ENCODE data around the gene E2F3. TPM values are rescaled to one million over a fixed set of nuclear protein-coding genes. Genes with fewer than 3 reads are reported as not detected.
"Not testable (repeated sequence)": the region's sequence is repeated elsewhere in the genome, so short reads cannot be mapped to it uniquely, and the experiment has no call there.

Gene E2F3
- total RNA-seq, 1 donor from 2014 or later = 4.0 TPM

DNA sequence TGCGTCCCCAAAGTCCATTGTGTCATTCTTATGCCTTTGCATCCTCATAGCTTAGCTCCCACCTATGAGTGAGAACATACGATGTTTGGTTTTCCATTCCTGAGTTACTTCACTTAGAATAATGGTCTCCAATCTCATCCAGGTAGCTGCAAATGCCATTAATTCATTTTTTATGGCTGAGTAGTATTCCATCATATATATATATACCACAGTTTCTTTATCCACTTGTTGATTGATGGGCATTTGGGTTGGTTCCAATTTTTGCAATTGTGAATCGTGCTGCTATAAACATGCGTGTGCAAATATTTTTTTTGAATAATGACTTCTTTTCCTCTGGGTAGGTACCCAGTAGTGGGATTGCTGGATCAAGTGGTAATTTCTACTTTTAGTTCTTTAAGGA is 63.9 kb downstream of the E2F3 start:
- DNase-seq (ENCODE audit: low read depth in 2 of 2) = not testable (repeated sequence)

GRCh38 chr6:20467437-20467836 is 65.8 kb downstream of the E2F3 start:
- no peak for DNase-seq (ENCODE audit: low read depth in 2 of 2)

- no peak for DNase-seq (ENCODE audit: low read depth in 2 of 2)
Measured at GRCh38 chr6:20468209-20468608, 66.5 kb downstream of the E2F3 start.

- no peak for DNase-seq (ENCODE audit: low read depth in 2 of 2)
Measured at GRCh38 chr6:20472748-20473147, 71.1 kb downstream of the E2F3 start.

- no peak for DNase-seq (ENCODE audit: low read depth in 2 of 2)
Measured at GRCh38 chr6:20473518-20473917, 71.8 kb downstream of the E2F3 start.

DNA sequence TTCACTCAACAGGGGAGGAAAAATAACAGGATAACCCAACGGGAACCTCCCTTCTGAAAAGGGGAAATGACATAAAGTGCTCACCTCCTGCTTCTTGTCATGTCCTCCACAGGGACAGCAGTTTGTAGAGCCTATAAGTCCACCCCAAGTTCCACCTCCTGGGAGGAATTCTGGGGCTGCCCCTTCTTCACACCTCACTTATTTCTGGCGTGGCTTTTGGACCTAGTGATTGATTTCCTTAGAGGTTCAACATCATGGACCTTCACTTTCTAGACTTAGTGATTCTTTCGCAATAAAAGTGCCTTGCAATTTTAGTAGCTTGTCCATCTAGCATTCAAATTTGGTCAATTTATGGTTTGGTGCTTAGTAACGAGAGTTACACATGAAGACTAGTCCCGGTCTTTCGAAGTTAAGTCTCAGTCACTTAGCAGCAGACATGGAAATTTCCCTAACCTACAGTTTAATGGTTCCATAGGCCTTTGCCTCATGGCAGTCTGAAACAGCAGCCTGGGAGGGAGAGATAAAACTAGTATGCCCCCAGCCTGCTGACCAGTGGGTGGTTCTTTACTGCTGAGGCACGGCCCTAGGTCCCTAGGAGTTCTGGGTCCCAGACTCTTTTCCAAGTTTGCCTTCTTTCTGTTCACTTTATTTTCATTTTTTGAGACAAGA is 73.3 kb downstream of the E2F3 start:
- DNase-seq (ENCODE audit: low read depth in 2 of 2) = no peak

DNA sequence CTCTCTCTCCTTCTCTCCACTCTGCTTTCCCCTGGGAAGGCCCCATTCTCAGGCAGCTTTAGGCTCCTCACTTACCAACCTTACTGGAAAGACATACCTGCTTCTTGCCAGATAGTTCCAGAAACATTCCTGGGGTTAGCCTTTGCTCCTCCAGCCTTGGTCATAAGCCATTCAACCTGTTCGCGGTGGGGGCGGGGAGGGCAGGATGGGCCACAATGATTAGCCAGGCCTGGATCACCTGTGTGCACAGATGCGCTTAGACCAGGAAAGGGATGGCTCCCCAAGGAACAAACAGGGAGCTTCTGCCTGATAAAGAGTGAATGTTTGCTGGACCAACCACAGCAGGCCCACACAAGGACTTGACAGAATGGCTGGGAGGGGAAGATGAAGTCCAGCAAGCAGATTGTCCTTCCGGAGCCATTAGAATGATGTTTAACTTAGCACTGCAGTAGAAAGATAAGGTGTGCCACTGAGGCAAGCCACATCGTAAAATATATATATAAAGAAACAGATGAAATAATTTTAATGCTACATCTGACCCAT is 74.9 kb downstream of the E2F3 start:
- no peak for DNase-seq (ENCODE audit: low read depth in 2 of 2)

GRCh38 chr6:20477485-20477884 is 75.8 kb downstream of the E2F3 start:
- DNase-seq (ENCODE audit: low read depth in 2 of 2) = no peak

- DNase-seq (ENCODE audit: low read depth in 2 of 2) = peak in 1 of 2 donors; percentile 20
Measured at GRCh38 chr6:20479060-20479459, 77.4 kb downstream of the E2F3 start.

DNA sequence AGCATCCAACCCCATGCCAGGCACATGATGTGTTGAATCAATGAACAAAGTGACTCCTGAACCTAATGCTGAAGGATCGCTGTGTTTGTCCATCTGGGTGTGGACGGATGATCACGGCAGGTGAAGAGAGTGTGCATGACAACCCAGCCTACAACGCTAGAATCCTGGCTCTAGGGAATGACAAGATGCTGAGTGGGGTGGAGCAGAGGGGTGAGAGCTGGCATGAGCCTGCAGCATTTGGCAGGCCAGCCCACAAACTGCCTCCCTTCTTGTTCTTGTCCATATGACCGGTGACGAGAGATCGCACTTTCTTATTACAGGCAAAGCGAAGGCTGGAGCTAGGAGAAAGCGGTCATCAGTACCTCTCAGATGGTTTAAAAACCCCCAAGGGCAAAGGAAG is 77.8 kb downstream of the E2F3 start:
- no peak for DNase-seq (ENCODE audit: low read depth in 2 of 2)

DNA sequence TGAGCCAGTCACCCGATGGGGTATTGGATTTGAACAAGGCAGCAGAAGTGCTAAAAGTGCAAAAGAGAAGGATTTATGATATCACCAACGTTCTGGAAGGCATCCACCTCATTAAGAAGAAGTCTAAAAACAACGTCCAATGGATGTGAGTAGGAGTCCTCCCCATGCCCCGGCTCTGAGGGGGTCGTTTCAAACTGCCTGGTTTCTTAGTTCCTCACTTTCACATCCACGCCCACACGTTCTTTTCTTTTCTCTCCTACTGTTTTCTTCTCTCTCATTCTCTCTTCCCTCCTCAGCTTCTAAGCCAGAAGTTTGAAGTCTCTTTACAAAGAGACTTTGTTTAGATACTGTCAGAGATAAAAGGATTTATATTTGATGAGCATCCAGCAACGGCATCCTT is 79.6 kb downstream of the E2F3 start:
- DNase-seq (ENCODE audit: low read depth in 2 of 2) = no peak

DNA sequence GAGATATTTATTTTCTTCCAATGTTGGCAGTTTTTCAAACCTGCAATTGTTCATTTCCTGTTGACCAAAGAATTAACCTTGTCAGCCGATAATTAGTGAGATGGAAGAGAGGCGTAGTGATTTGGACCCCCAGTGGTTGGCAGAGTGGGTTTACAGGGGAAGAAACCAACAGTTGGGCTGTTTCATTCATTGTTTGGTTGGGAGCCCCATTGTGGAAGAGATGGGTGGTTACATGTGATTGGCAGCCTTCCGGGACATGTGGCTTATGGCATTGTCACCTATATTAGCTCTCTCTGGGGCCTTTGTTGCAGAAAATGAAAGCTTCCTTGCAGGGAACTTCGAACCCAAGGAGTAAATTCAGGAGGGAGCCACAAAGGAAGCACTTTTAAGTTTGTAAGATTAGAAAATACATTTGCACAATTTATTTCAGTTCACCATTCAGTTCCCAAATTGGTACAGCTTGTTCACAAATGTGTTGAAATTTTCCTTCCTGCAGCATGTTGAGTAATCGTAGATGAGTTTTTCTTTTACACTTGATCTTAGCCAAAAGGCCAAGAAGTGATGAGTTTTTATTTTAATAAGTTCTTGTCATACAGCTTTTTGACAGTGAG is 82.3 kb downstream of the E2F3 start:
- no peak for DNase-seq (ENCODE audit: low read depth in 2 of 2)

DNA sequence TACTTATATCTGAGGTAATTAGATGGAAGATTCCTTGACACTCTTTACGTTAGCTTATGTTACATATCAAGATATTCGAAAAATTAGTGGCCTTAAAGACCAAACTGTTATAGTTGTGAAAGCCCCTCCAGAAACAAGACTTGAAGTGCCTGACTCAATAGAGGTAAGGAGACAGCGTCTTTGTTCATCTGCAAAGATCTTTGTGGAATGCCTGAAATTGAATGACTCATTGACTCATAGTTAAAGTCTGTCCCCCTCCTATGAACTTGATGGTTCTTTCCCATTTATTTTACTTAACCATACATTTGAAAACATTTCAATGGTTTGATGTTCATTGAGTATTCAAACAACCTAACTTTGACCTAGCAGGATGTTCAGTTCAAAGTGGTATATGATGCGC is 85.0 kb downstream of the E2F3 start:
- DNase-seq (ENCODE audit: low read depth in 2 of 2) = no peak

- peak in 1 of 2 donors; percentile 3 for DNase-seq (ENCODE audit: low read depth in 2 of 2)
Measured at GRCh38 chr6:20487669-20488375, 86.1 kb downstream of the E2F3 start.

- no peak for DNase-seq (ENCODE audit: low read depth in 2 of 2)
Measured at GRCh38 chr6:20490591-20490990, 88.9 kb downstream of the E2F3 start.

DNA sequence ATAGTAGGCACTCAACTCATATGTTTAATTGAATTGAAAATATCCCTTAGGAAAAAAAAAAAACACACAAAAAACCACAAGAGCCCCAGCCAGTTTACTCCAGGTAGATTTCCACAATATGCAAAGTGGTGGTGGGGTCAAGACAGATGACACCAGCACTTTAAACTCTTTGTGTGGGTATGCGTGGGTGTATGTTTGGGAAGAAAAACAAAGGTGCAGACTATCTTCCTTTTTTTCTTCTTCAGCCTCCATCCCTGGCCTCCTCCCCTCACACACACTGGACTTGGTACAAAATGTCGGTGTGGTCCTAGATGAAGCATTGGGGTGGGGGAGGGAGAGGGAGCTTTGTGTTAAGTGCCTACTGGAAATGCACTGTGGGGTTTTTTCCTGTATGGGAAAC is 90.4 kb downstream of the E2F3 start:
- DNase-seq (ENCODE audit: low read depth in 2 of 2) = no peak

DNA sequence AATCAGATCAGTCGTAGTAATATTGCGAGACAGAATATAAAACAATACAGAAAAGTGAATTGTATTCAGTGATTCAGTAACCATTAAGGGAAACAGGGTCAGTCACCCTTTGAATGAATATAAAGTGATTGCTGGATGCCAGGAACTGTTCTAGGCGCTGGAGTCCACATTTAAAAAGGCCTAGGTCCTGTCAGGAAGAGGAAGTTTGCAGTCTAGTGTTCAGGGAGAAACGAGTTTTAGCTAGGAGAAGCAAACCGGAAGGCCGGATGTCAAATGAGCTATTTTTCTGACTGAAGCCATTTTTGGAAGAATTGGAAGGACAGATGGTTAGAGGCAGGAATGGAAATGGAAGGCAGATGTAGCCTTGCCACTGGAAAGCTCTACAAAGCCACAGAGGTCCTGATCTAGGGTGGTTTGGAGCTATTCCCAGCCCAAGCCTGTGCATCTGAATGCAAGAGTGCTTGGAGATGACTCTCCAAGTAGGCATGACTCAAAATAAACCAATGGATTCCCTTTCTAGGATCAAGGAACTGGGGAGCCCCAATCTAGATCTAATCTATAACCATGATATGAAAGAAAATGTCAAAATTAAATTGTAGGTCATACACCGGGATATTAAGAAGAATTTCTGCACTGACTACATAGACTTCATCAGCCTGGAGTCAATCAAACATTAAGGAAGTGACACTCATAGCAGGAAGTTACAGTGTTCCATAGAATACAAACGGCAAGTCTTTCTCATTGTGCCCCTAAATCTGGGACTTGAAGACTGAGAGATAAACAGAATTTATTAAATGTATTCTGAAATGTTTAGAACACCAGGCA is 95.7 kb downstream of the E2F3 start:
- DNase-seq (ENCODE audit: low read depth in 2 of 2) = peak; percentile 74 to 83

GRCh38 chr6:20498041-20498385 is 96.3 kb downstream of the E2F3 start:
- no peak for DNase-seq (ENCODE audit: low read depth in 2 of 2)

DNA sequence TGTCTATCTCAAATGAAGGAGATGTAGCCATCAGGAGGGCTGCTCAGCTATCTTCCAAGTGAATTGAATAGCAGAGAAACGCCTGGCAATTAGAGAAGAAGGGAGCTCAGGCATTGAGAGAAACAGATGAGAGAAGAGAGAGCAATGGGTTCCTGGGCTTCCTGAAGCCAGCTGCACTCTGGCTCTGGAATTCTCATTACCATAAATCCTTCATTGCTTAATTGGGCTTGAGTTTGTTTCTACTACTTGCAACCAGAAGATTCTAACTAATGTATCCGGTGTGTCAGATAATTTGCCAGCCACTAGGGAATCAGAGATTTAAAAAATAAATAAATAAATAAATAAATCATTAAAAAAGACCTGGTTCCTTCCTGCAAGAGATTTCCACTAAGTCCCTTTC is 107.5 kb downstream of the E2F3 start:
- no peak for DNase-seq (ENCODE audit: low read depth in 2 of 2)

- no peak for DNase-seq (ENCODE audit: low read depth in 2 of 2)
Measured at GRCh38 chr6:20511852-20512251, 110.2 kb downstream of the E2F3 start.

DNA sequence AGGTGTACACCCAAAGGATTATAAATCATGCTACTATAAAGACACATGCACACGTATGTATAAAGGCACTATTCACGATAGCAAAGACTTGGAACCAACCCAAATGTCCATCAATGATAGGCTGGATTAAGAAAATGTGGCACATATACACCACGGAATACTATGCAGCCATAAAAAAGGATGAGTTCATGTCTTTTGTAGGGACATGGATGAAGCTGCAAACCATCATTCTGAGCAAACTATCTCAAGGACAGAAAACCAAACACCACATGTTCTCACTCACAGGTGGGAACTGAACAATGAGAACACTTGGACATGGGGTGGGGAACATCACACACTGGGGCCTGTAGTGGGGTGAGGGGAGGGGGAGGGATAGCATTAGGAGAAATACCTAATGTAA is 123.5 kb downstream of the E2F3 start:
- not testable (repeated sequence) for DNase-seq (ENCODE audit: low read depth in 2 of 2)

DNA sequence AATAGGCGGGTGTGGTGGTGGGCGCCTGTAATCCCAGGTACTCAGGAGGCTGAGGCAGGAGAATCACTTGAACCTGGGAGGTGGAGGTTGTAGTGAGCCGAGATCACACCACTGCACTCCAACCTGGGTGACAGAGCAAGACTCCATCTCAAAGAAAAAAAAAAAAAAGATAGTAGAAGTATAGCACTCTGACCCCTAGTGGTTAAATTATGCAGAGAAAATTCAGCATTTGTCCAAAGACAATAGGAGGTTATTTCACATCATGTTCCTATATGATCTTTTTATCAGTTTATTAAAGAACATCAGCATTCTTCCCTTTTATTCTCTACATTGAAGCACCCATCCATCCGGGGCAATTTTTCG is 127.4 kb downstream of the E2F3 start:
- DNase-seq (ENCODE audit: low read depth in 2 of 2) = peak; percentile 50 to 59
